Stimulated activated memory B cell treated with anti-CD40 and anti-IgM and Interleukin-4, amounts not matched to agents 10 μg/mL and 1 μg/mL and 100 μg/mL, for 72 hours (primary cell): ENCODE results near the gene ELP4.
"Not testable (repeated sequence)": the region's sequence is repeated elsewhere in the genome, so short reads cannot be mapped to it uniquely, and the experiment has no call there.

Experiments used
- ATAC-seq: fragments of 150-1000 bp; cut with Tn5 transposase; 2 replicates; pipeline ENCODE4 v1.10.0; 2021
- H3K27ac Mint-ChIP-seq: one replicate; pipeline ENCODE4 v1.8.0; 2022; ENCODE audit warnings: mild to moderate bottlenecking, mixed read lengths
- H3K27me3 Mint-ChIP-seq: one replicate; pipeline ENCODE4 v1.8.0; 2022; ENCODE audit warnings: mixed read lengths
- H3K36me3 Mint-ChIP-seq: one replicate; pipeline ENCODE4 v1.8.0; 2022; ENCODE audit warnings: mixed read lengths
- H3K4me1 Mint-ChIP-seq: one replicate; pipeline ENCODE4 v1.8.0; 2022; ENCODE audit warnings: mixed read lengths
- H3K4me3 Mint-ChIP-seq: one replicate; pipeline ENCODE4 v1.8.0; 2022; ENCODE audit warnings: mild to moderate bottlenecking, moderate library complexity, mixed read lengths
- H3K9me3 Mint-ChIP-seq: one replicate; pipeline ENCODE4 v1.8.0; 2022; ENCODE audit warnings: mixed read lengths

The ELP4 gene

DNA sequence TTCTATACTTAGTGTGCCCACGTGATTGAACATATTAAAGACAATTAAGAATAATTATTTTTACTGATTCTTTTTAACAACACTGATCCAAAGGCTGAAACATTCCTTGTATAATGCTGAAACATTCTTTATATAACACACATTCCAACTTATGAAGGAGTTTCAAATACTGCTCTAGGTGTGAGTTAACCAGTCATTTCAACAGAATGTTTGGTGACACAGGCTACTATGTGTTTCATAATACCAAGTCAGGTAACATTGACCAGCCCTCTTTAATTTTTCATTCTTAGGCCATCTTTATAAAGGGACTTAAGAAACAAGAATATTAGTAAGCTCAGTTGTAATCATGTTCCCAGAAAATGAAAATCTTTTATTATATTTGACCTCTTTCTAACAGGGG is 136.6 kb downstream of the ELP4 start:
- Mint-ChIP-seq H3K4me3 (no peak overlapping the region), H3K9me3 (no peaks in the 10 kb centered on the region), H3K36me3 (peaks cover 5% of the 10 kb centered on the region), H3K4me1 (no peaks in the 10 kb centered on the region), H3K27ac (no peak overlapping the region), H3K27me3 (no peaks in the 10 kb centered on the region)
- no peak for ATAC-seq

DNA sequence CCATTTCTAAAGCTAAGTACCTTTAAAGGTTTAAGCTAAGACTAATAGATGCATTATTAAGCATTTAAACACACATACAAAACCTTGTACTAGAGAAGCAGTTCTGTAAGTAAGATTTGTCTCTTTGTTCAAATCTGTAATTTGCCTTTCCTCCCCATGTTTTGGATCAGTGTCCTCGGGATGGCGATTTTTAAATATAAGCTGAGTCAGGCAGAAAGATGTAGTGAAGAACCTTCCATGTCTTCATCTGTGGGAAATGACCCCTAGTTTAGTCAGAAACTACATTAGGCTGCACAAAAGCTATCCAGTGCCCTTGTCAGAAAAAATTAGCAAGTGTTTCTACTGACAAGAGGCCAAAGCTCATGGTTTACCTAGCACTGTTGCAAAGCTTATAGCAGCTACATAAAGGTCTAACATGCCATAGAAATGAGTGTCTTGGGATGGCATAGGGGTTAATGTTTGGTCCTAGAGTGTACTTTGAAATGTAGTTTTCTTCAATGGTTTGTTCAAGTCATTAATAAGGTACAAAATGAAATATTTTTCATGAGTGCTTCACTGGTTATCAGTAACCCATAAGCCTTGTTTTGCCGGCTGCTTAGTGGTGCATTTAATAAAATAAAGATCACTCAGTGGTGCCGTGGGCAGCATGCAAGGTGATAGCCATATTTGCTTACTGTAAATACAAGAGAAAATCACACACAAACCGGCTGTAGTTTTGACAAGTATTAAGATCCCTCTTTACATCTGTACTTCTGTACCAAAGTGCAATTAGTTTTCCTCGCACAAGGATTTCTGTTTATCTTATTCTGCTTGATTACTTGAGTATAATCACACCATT is 139.8 kb downstream of the ELP4 start:
- Mint-ChIP-seq H3K27ac (no peak overlapping the region), H3K9me3 (no peaks in the 10 kb centered on the region), H3K4me3 (no peak overlapping the region), H3K27me3 (no peaks in the 10 kb centered on the region), H3K36me3 (peaks cover 12% of the 10 kb centered on the region), H3K4me1 (no peaks in the 10 kb centered on the region)
- ATAC-seq: no peak

DNA sequence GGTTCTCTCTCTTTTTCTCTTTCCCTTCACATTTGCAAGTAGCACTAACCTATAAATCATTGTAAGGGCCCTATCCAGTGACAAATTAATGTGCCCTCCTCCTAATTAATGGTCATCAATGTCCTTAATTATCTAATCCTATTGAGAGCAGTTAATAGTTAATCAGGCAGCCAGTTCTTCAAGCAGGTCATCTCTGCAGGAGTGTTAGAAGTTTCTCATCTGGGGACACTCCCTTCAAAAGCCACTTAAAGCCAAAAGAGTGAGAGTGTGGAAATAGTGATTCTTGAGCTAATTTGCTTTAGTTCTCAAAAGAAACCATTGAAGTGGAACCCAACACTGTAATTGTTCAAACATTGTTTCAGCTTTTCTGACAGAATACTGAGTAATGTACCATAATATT is 141.6 kb downstream of the ELP4 start:
- no peaks in the 10 kb centered on the region for H3K27me3 Mint-ChIP-seq
- H3K9me3 Mint-ChIP-seq: no peaks in the 10 kb centered on the region
- peaks cover 12% of the 10 kb centered on the region for H3K36me3 Mint-ChIP-seq
- no peak overlapping the region for H3K27ac Mint-ChIP-seq
- no peaks in the 10 kb centered on the region for H3K4me1 Mint-ChIP-seq
- H3K4me3 Mint-ChIP-seq: no peak overlapping the region
- ATAC-seq: no peak

DNA sequence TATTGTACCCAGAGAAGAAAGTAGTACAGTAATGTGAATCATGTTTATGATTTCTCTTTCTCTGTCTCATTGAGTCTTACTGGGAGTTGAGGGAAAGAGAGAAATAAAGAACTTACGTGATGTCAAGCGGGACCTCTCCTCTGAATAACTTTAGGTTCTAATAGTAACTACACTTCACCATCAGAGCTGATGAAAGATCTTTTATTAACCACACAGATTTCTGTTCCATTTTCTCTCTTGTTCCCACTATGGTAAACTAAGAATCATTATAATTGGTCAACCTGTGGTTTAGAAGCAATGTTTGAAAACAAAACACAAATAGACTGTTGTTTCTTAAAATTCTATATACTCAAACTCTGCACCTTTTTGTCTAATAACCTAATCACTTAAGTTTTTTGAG is 142.3 kb downstream of the ELP4 start:
- ATAC-seq: no peak
- no peaks in the 10 kb centered on the region for H3K9me3 Mint-ChIP-seq
- peaks cover 12% of the 10 kb centered on the region for H3K36me3 Mint-ChIP-seq
- no peaks in the 10 kb centered on the region for H3K27me3 Mint-ChIP-seq
- no peaks in the 10 kb centered on the region for H3K4me1 Mint-ChIP-seq
- H3K4me3 Mint-ChIP-seq: no peak overlapping the region
- no peak overlapping the region for H3K27ac Mint-ChIP-seq

DNA sequence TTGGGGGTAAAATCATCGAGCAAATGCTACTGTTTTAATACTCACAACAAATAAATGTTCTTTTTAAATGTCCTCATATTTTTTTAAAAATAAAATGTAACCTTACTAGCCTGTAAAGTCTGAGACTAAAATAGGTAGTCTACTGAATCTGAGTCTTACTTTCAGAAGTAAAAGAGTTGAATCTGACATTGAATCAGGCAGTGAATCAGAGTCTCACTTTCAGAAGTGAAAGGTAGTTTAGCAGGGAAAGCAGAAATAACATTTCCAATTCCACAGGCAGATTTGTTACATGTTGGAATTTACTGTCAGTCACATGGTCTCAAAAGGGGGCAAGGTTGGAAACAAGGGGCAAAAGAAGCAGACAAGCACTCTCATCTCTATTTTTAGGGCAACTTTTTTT is 143.0 kb downstream of the ELP4 start:
- H3K4me1 Mint-ChIP-seq: no peaks in the 10 kb centered on the region
- ATAC-seq: no peak
- no peaks in the 10 kb centered on the region for H3K9me3 Mint-ChIP-seq
- H3K4me3 Mint-ChIP-seq: no peak overlapping the region
- H3K36me3 Mint-ChIP-seq: peaks cover 12% of the 10 kb centered on the region
- no peaks in the 10 kb centered on the region for H3K27me3 Mint-ChIP-seq
- H3K27ac Mint-ChIP-seq: no peak overlapping the region

DNA sequence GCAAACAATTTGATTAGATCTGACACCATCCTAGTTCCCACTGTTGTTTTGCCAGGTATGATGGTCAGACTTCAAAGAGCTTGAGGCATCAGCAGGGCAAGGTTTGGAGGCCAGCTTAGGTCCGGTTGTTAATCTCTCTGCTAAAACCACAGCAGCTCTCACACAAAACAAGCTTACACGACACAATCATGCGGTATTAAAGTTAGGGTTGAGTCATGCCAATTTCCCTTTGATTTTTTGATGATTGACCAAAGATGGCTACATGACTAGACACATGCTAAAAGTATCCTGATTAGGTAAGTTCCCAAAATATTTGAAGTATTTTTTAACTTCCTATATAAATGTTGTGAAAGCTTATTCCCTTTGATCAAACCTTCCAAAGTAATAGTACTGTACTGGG is 145.9 kb downstream of the ELP4 start:
- Mint-ChIP-seq H3K9me3 (no peaks in the 10 kb centered on the region), H3K27ac (no peak overlapping the region), H3K4me1 (no peaks in the 10 kb centered on the region), H3K36me3 (peaks cover 12% of the 10 kb centered on the region), H3K27me3 (no peaks in the 10 kb centered on the region), H3K4me3 (no peak overlapping the region)
- no peak for ATAC-seq

DNA sequence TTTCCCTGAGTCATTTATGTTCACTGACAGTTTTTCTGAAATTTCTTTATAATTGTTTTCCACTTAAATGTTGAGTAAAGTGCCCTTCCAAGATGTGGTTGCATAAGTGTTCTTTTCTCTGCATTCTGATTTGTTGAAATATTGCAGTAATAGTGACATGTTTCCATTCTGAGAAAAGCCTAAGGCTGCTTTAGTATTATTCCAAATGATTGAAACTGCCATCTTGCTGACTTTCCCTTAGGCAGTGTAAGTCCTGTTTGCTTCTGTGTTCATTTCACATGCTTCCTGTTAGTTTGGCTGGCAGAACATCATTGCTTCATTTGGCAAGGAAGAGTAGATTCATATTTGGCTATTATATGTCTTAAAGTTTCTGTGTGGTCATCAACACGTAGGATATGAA is 146.5 kb downstream of the ELP4 start:
- no peak overlapping the region for H3K4me3 Mint-ChIP-seq
- no peaks in the 10 kb centered on the region for H3K9me3 Mint-ChIP-seq
- no peak for ATAC-seq
- no peak overlapping the region for H3K27ac Mint-ChIP-seq
- H3K4me1 Mint-ChIP-seq: no peaks in the 10 kb centered on the region
- H3K36me3 Mint-ChIP-seq: peaks cover 10% of the 10 kb centered on the region
- H3K27me3 Mint-ChIP-seq: no peaks in the 10 kb centered on the region

DNA sequence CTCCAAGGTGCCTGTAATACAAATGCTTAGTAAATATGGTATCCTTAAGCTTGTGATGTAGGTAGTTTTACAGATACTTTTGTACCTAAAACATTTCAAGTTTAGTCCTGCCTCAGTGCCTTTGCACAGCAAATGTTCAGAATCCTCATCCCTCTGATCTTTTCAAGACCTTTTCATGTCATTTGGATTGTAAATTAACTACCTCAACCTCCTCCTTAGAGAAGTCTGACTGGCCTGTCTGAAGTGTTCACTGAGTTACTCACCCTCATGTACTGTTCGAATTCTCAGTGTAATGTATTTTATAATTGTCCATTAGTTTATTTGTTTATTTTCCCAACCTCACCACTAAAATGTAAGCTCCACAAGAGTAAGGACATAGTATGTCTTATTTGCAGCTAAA is 147.5 kb downstream of the ELP4 start:
- Mint-ChIP-seq H3K27ac (no peak overlapping the region), H3K27me3 (no peaks in the 10 kb centered on the region), H3K36me3 (peaks cover 3% of the 10 kb centered on the region), H3K4me1 (no peaks in the 10 kb centered on the region), H3K4me3 (no peak overlapping the region), H3K9me3 (no peaks in the 10 kb centered on the region)
- ATAC-seq: no peak

DNA sequence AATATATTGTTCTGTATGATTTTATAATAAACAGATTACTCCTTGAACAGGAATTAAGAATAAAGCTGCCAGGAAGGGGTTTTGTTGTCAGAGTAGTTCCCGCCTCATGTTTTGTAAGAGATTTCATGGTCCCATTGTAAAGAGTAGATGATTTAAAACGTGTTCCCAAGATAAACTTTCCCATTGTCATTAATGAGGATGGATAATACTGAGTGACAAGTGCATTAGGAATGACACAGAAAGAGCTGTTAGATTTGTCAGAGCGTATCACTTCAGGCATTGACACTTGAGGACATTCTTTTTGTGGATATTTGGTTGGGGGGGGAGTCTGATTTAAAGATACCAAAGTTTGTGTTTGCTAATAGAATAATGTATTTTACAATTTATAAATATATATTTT is 154.6 kb downstream of the ELP4 start:
- Mint-ChIP-seq H3K27me3 (no peaks in the 10 kb centered on the region), H3K9me3 (no peaks in the 10 kb centered on the region), H3K27ac (no peak overlapping the region), H3K4me3 (no peak overlapping the region), H3K4me1 (no peaks in the 10 kb centered on the region), H3K36me3 (peaks cover 5% of the 10 kb centered on the region)
- ATAC-seq: no peak

DNA sequence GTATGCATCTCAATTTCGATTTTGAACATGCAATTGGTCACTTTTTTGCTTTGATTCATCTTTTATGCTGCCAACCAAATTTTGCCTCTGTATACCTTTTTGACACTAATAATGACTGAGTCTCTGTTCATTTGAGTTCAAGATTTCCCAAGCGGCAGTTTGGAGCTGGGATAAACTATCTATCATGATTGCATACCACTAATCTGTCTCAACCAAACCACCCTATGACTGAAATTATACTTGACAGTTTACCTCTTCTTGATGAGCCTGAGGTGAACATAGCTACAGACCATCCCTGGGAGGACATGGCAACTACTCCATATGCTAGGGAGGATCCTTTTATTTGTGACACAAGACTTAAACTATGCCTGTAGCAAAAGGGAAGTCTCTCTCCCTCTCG is 155.4 kb downstream of the ELP4 start:
- H3K27ac Mint-ChIP-seq: no peak overlapping the region
- no peak overlapping the region for H3K4me3 Mint-ChIP-seq
- H3K9me3 Mint-ChIP-seq: no peaks in the 10 kb centered on the region
- no peak for ATAC-seq
- H3K36me3 Mint-ChIP-seq: peaks cover 10% of the 10 kb centered on the region
- no peaks in the 10 kb centered on the region for H3K27me3 Mint-ChIP-seq
- H3K4me1 Mint-ChIP-seq: no peaks in the 10 kb centered on the region

DNA sequence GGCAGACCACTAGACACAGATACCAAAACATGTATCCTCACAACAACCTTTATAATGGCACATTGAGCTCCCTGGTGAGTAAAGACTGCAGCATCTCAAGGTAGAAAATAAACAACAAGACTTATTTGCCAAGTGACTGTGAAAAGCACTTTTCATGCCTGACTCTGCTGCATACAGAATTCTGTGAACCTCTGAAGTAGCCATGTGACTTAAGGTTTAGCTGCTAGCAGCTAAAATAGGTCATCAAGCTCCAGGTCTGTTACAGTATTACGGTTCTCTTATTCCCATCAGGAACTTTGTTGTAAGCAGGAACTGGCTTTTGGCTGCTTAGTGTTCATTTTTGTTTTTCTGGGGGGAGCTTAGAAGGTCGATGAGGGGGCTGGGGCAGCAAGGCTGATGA is 162.1 kb downstream of the ELP4 start:
- Mint-ChIP-seq H3K4me3 (no peak overlapping the region), H3K27ac (no peak overlapping the region), H3K9me3 (no peaks in the 10 kb centered on the region), H3K27me3 (no peaks in the 10 kb centered on the region), H3K4me1 (no peaks in the 10 kb centered on the region), H3K36me3 (peaks cover 19% of the 10 kb centered on the region)
- no peak for ATAC-seq

DNA sequence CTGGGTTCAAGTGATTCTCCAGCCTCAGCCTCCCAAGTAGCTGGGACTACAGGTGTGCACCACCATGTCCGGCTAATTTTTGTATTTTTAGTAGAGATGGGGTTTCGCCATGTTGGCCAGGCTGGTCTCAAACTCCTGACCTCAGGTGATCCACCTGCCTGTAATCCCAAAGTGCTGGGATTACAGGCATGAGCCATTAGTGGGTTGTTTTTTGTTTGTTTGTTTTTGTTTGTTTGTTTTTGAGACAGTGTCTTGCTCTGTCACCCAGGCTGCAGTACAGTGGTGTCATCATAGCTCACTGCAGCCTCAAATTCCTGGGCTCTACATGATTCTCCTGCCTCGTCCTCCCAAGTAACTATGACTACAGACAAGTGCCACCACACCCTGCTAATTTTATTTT is 163.5 kb downstream of the ELP4 start:
- H3K4me3 Mint-ChIP-seq, H3K27ac Mint-ChIP-seq, H3K27me3 Mint-ChIP-seq, H3K4me1 Mint-ChIP-seq, H3K9me3 Mint-ChIP-seq, ATAC-seq: not testable (repeated sequence)
- H3K36me3 Mint-ChIP-seq: peaks cover 25% of the 10 kb centered on the region

DNA sequence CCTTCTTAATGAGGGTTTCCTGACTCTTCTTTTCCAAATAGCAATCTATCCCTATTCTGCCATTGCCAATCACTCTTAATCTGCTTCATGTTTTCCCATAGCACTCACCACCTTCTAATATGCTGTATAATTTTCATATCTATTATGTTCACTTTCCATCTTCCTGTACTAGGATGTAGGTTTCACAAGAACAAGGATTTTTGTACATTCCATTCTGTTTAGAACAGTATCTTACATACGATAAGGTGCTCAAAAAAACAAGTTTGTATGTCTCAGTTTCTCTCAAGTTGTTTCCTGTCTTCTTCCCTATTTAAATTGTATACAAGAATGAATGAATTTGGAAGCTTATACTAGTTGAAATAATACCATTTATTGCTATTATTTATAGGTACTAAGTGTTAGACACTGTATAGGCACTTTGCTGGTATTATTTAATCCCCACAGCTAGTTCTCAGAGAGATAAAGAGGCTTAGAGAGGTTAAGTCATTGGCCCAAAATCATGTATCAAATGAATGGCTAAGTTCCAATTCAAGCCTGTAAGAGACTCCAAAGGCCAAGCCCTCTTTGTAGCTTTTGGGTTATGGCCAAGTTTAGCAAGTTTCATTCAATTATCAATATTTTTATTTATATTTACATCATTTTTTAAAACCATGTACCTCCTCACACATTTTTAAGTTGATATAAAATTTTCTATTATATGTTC is 166.9 kb downstream of the ELP4 start:
- Mint-ChIP-seq H3K36me3 (peaks cover 33% of the 10 kb centered on the region), H3K27ac (no peak overlapping the region), H3K4me1 (no peaks in the 10 kb centered on the region), H3K9me3 (no peaks in the 10 kb centered on the region), H3K4me3 (no peak overlapping the region), H3K27me3 (no peaks in the 10 kb centered on the region)
- no peak for ATAC-seq

DNA sequence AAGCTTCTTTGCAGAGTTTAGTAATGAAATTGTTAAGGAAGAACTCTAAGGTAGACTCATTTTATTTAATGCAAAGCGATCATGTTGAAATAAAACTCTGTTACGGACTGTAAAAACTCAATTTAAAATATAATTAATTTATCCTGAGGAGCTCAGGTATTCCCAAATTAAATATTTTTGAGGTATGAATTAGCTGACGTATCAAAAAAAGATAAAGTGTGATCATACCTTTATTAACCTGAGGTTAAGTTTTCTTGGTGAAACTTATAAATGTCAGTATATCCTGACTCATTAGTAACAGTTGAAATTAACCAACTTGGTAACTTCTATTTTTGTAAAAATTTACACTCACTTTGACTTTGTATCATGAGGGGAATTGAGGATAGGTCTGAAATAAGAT is 171.2 kb downstream of the ELP4 start:
- Mint-ChIP-seq H3K9me3 (no peaks in the 10 kb centered on the region), H3K27ac (no peak overlapping the region), H3K27me3 (no peaks in the 10 kb centered on the region), H3K36me3 (peaks cover 38% of the 10 kb centered on the region), H3K4me3 (no peak overlapping the region), H3K4me1 (no peaks in the 10 kb centered on the region)
- ATAC-seq: no peak

DNA sequence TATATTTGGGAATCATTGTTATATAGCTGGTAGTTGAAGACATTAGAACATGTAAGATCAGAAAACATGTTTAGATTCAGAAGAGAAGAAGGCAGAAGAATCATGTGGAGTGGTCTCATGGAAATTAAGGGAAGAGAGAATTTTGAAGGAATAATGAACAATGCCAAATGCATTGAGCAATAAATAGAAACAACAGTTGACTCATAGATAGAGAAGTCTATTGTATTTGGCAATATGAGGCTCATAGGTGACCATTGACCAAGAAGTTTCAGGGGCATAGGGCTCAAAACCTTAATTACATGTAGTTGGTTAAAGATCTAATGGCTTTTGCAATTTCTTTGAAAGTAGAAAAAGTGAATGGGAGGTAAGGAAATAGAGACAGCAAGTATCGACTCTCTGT is 177.7 kb downstream of the ELP4 start:
- ATAC-seq: no peak
- no peaks in the 10 kb centered on the region for H3K9me3 Mint-ChIP-seq
- H3K4me1 Mint-ChIP-seq: no peaks in the 10 kb centered on the region
- H3K4me3 Mint-ChIP-seq: no peak overlapping the region
- no peaks in the 10 kb centered on the region for H3K27me3 Mint-ChIP-seq
- peaks cover 3% of the 10 kb centered on the region for H3K36me3 Mint-ChIP-seq
- no peak overlapping the region for H3K27ac Mint-ChIP-seq

DNA sequence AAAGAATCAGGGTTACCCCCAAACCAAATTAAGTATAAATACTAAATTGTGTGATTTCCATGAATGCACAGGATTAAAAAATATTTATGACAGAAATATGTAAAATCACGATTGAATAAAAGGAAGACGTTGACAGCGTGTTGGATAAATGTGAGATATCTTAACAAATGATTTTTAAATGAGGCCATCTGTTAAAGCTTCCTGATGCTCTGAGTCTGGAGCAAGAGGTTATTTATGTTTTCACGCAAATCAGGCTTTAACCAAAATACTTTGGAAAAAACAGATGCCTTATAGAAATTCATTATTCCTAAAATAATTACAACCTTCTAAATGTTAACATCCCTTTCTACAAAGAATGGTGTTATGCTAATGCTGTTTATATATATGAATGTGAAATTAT is 178.3 kb downstream of the ELP4 start:
- ATAC-seq: no peak
- Mint-ChIP-seq H3K36me3 (peaks cover 5% of the 10 kb centered on the region), H3K4me3 (no peak overlapping the region), H3K4me1 (no peaks in the 10 kb centered on the region), H3K27ac (no peak overlapping the region), H3K9me3 (peaks cover 2% of the 10 kb centered on the region), H3K27me3 (no peaks in the 10 kb centered on the region)
